NCI-H526 (cell line): Measurements from ENCODE around the gene SLC49A3.
"Not testable (repeated sequence)": the region's sequence is repeated elsewhere in the genome, so short reads cannot be mapped to it uniquely, and the experiment has no call there.

Experiments used
- DNase-seq, 2 experiments: peaks; one replicate each; lab custom pipeline; 2025; lab: John Stamatoyannopoulos, UW

The SLC49A3 gene

DNA sequence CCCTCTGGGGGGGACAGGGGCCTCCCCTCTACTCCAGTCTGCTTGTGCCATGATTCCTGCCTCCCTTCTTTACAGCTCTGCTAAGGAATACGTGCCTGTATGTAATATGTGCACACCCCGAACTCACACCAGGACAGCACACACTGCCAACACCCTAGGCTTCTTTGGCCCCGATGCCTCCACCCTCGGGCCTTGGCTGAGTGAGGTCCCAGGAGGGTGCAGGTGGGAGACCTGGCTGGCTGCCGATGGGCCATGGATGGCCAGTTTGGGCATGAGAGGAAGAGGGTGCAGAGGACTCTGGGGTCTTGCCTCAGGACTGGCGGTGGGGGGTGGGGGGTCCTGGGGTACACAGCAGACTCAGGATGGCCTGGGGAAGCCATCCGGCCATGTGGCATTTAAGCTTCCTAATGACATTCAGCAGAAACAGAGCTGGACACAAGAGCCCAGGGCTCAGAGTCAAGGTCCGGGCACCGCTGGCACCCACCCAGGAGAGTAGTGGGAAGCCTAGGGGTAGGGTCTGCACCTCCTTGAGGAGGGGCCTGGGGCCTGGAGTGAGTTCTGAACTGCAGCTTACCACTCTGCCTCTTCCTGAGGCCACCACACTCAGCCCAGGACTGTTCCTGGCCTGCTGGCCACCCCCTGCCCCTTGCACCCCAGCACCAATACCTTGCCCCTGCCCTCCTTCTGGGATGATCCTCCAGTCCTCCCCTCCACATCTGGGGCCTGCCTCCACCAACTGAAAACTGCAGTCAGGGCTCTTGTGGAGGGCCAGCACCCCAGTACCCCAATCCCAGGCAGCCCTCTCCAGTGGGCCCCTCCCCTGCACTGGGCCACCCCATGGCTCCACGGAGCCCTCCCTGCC lies 14.6 kb upstream of the SLC49A3 start:
- DNase-seq = no peak

DNA sequence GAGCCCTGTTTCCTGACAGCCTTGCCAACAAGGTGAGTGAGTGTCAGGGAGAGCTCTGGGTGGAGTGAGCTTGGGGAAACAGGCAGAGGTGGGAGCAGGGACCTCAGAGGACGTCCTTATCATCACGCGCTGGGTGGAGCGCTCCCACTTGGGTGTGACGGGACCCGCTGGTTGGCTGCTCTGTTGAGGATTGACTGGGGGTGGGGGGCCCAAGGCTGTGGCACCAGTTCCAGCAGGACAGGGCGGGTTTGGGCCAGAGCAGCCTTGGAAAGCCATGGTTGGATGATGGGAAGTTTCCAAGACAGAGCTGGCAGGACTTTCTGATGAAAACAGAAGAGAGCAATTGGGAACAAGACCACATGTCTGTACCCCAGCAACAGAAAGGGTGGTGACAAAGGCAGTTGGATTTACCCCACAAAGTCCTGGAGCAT lies 13.7 kb upstream of the SLC49A3 start:
- no peak for DNase-seq

DNA sequence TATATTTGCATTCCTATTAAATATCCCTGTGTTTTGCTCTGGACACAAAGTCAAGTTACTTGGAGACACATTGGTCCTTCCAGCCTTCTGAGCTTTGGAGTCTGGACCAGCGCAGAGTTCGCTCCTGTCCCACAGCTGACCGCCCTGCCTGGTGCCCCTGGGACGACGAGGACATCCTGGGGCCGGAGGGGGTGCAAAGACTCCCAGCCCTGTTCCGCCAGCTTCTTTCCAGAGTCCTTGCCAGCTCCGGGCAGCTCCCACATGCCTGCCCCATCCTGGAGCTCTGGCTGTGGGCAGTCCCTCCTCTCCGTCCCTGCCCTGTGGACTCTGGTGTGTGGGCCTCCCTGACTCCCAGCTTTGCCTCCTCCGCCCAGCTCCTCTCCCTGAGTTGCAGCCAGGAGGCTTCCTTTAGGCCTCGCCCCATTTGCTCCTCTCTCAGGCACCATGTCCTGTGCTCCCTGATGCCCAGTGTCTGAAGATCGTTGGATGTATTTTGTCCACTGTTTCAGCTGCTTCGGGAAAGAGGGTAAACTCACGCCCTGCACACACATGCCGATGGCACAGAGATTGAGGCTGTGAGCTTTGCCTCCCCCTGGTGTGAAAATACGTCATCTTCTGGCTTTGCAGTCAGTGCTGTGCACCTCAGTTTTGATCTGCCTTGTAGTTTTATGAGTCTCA lies 11.8 kb upstream of the SLC49A3 start:
- peak in 1 of 2 experiments; percentile 45 for DNase-seq

DNA sequence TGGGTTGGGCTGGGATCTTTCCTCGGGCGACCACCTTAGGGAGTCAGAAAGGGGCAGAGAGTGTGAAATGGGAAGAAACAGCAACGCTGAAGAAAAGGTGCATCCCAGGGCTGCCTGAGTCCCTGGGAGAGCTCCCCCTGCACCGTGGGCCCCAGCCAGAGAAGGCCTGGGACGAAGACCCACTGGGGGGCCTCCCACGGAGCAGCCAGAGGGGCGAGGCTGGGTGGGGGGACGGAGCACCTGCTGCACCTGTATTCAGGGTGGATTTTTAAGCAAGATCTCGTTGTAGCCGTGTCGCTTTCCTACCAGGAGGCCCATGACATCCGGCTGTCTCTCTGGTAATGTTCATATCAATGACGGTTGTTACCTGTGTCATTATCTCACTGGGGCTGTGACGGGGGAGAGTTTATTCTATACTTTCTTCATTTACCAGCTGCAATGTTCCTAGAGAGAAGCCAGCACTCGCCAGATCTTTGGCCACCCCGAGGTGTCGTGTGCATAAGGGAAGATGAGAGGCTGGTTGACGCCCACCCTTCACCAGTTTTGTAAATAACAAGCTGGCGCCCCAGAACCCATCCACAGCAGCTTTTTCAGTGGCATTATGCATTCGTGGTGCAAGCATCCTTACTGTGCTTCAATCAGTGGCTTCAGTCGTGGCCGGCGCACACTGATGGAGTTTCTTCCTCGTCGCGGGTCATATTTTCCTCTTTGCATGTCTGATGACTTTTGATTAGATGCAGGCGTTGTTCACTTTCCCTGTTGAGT lies 11.0 kb upstream of the SLC49A3 start:
- DNase-seq = peak; percentile 30 to 66

DNA sequence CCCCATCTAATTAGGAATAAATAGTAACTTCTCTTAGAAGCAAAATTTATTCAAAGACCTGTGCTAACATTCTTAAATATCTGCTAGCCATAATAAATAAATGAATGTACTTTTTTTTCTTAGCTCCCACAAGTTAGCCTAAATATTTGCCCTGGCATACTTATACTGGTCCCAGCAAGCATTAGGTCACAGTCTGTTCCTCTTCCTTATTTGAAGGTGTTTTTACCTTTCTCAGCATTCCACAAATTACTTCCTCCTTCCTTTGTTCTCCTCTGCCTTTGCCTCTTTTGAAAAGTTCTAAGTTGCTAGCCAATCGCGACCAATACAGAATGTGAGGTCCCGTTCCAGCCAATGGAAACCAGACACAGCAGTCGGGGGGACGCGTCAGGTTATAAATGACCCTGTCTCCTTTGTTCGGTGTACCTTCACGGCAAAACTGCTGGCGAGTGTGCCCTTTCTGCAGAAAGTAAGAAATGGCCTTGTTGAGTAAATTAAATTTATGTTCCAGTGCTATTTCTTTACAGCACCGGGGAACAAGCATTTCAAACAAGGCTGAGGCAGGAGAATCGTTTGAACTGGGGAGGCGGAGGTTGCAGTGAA lies 5.5 kb upstream of the SLC49A3 start:
- DNase-seq = not testable (repeated sequence)

DNA sequence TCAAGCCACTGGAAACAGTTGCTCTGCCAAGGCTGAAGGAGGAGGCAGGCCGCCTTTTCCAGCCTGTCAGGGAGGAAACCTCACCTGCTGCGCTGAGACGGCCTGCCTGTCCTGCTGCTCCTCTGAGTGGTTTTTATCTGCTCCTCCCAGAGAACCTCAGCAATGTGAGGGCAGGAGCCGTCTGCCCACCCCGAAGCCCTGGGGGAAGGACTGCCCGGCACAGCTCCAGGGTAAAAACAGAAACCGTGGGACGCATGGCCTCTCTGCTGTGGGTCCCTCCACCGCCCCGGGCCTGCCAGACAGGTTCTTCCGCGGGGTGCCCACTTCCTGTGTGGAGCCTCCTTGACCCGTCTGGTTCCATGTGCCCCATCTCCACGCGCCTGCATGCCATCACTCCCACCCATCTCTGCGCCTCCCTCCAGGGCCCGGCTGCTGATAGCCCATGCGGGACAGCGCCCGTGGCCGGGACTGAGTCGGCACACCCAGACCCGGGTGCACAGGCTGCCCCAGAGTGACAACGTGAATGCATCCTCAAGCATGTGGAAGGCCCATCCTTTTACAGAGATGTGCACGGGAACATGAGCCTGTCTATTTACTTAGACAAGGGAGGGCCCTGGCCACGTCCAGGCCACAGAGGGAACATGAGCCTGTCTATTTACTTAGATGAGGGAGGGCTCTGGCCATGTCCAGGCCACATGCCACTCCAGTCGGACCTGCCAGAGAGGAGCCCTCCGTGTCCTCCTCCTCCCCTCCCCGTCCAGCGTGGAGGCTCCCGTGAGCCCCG lies 4.0 kb upstream of the SLC49A3 start:
- DNase-seq = no peak

DNA sequence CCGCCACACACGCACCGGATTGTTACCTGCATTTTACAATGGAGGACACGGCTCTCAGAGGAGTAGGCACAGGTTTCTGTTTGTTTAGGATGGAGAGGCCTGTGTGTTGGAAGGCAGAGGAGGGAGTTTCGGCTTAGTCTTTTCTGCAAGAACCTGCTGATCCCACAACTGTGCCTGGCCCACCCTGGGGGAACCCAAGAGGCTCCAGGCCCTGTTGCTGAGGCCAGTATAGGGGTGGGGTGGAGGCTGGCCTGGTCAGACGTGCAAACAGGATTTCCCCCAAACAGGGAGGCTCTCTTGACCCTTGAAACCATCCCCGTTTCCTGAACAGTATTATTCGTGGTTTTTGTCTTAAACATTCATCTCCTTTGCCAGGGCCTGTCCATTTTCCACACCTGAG lies 772 bp upstream of the SLC49A3 start:
- DNase-seq = no peak

DNA sequence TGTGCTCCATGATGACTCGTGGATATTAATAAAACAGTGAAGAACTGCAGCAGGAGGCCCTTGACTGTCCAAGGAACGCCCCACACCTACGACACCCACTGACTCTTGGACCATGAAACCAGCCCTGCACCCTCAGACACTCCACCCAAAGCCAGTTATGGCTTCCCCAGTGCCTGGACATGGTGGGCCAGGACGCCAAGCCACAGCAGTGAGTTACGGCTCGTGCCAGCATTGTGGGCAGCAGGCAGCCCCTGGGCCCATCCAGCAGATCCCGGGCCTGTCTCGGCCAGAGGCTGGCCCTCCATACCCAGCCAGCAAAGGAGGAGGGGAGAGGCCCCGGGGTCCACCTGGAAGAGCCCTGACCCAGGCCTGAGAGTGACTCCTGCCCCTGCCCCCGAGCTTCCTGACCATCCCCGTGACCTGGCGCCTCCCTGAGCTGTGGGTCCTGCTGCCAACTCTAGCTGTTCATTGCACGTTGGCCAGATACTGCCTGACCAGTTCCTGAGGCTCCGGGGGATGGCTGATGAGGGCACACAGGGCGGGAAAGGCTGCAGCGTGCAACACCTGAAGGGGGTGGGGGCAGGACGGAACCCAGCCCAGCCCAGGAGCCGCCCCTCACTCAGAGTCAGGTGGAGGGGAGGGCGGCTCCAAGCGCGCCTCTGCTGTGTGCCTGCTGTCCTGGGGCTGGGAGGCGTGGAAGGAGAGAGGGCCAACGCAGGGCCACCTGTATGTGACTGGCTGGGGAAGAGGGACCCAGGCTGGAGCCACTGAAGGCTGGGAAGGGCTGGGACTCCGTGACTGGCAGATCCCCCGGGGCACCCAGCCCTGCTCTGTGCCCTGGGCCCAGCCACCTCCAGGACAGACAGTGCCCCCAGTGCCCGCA lies 739 bp downstream of the SLC49A3 start:
- DNase-seq = no peak

DNA sequence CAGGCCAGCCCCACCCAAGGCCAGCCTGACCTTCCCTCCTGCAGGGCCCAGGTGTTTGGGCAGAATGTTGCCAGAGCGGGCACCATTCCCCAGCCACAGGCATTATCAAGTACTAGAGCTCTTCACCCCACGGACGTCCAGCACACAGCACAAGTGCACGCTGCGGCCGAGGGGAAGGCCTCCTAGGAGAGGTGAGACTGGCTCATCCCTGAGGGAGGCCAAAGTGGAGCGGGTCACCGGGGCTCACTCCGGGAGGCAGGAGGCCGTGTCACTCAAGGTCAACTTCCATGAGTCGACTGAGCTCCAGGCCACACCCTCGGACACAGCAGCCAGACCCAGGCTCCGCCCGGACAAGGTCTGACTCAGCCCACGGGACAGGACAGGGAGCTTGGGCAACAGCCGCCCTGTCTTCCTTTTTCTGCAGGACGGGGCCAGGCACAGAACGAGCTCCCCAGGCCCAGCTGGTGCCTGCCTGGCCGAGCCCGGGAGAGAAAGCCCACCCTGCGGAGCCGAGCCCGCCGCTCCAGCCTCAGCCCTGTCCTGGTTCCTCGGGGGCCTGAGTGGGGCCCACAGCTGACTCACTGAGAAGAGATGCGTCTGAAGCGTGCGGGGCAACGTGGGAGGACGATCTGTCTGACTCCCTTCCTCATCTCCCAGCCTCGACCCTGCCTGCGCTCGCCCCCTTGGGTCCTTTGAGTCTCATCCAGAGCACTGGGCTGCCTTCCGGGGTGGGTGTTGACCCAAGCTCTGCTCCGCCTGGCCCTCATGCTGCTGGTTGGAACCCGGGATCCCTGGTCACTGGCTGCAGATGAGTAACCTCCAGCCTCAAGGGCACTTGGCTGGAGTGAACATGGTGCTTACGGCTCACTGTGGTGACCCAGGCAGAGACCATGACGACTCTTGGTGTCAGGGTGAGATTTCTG lies 1.6 kb downstream of the SLC49A3 start:
- no peak for DNase-seq

DNA sequence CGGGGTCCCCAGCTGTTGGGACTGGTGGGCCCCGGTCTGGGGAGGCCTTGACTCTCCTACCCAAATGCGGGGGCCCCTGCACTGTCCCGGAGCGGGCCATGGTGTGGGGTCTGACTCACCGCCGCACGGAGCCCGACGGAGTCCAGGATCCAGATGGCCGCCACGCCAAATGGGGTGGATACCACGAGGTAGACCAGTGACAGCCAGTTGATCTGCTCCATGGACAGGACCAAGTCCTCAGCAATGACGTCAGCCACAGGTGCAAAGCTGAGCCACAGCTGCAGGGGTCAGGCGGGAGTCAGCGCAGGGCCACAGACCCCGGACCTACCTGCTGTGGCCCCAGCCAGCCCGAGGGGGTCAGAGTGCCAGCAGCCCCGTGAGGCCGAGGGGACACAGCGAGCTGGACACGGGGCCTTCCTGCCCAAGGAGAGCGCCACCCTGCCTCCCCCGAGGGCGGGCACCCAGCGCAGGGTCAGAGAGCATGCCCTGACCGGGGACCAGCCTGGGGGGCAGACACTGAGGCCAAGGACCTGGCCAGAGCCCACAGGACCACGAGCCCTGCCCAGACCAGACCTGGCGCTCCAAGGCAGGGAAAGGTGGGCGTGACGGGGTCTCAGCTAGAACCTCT lies 2.4 kb downstream of the SLC49A3 start:
- no peak for DNase-seq

DNA sequence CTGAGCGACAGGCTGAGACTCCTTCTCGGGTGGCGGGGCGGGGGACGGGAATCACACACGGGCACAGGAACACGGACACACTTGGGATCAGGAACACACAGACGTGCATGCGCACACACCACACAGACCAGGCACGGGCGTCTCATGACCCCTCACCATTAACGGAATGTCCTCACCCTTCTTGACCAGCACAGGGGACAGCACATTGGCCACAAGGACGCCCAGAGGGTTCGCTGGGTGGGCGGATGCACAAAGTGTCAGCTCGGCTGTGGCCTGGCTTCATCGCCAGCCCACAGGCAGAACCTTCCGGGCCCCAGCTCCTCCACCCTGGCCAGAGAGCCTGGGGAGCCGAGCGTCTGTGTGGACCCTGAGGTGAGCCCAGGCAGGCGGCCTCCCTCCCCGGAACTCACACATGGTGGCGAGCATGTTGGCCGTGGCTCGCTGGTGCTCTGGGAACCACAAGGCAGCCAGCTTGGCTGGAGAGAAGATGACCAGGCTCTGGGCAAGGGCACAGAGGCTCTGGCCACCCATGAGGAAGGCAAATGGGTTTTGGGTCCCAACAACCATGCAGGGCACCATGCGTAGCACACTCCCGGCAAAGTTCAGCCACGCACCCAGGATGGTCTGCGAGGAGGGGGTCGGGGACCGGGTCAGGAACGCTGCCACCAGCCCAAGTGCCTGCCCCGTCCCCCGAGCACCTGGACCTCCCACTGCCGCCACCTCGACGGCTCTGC lies 3.1 kb downstream of the SLC49A3 start:
- no peak for DNase-seq

DNA sequence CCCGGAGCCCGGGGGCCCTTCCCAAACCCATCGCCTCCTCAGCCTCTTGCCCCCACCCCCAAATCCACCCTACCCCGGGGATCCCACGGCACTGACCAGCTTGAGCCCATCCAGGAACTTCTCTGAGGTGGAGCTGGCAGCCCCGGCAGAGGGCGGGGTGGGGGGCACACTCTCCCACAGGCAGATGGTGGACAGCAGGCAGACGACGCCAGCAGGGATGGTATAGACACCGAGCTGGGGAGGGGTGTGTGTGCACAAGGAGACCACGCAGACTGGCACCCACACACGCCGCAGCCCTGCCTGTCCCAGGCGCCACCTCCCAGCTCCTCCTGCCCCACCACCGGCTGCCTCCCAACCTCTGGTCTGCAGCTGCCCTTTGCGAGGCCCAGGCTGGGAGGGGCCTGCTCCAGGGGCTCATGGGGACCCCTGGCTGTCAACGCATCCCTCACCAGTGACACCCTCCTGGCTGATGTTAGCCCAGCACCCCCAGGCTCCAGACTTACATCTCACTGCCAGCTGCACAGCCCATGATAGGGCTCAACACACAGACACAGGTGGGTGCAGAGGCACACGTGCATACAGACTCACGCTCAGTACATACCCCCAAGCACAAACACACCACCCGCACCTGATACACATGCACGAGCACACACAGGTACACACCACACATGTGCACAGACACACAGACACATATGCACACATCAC lies 4.2 kb downstream of the SLC49A3 start:
- no peak for DNase-seq

DNA sequence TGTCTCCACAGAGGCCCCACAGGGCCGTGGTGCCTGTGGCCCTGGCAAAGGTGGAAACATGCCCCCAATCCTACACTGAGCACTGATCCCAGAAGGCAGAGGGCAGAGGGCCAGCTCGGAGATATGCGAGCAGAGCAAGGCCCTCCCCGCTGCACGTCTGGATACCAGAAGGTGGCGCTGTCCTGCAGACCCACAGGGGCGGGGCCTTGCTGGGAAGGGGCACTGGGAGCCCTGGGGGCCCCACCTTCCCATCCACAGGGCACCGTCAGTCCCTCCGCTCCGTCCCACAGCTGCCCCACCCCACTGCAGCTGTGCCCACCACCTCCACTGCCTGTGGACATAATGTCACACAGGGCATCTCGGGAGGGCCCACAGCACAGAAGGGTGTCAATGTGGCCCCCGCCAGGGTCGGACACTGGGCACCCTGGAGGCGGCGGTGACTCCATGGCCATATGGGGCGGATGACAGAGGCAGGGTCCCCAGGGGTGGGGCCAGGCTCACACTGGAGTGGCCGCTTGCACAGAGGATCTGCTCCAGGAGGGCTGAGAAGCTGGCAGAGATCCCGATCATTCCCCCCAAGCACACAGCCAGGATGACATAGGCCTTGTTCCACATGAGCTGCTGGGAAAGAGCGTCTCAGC lies 4.8 kb downstream of the SLC49A3 start:
- peak; percentile 58 to 85 for DNase-seq

DNA sequence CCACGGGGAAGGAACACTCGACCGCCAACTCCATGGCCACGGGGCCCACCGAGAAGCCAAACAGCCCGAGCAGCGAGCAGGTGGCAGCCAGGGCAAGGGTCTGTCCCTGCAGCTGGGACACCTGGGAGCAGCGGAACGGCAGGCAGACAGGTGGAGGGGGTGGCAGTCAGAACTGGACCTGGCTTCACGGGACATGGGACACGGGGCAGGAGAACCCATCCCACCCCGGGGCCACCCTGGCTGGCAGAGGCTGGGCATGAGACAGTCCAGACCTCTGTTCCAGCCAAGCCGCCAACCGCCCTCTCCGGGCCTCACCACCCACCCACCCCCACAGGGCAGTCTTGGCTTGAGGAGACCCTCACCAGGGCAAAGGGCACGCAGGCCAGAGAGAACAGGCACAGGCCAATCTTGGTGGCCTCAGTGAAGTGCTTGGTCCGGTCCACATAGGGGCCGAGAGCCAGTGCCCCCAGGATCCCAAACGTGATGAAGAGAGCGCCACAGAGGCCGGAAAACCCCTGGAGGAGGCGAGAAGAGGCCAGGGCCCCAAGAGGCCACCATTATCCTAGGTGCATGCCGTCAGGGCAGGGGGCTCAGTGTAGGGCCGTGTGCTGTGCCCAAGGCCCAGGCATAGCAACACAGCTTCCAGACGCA lies 5.6 kb downstream of the SLC49A3 start:
- no peak for DNase-seq

DNA sequence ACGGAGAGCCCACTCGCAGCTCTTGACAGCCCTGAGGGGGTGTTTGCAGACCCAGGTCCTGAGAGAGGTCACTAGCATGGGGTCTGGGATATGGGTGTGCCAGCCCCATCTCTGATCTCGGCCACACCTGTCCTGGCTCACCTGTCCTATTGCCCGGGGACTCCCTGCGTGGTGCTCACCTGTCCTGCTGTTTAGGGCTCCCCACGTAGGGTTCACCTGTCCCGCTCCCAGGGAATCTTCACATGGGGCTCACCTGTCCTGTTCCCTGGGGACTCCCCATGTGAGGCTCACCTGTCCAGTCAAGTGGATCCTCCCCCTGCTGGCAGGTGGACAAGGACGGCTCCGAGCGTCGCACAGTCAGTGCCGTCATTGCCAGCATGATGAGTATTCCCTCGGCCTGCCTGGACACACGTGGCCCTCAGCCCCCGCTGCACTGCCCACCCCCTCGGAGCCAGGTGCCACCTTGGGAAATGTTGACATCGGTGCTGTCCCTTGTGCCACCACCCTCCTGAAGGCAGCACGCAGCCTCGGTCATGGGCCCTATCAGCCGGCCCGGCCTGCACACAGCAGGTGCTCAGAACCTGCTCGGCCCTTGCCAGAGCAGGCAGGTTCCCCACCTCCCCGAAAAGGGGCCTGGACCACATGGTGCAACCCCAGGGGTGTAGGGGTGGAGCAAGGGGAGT lies 6.3 kb downstream of the SLC49A3 start:
- peak in 1 of 2 experiments; percentile 66 for DNase-seq
